ENCODE results near the gene MTTP. TPM values are rescaled to one million over a fixed set of nuclear protein-coding genes. Genes with fewer than 3 reads are reported as not detected.

Gene MTTP
- total RNA-seq, 6 experiments from 2014 or later: 91.6 to 134 (median 112) TPM

DNA sequence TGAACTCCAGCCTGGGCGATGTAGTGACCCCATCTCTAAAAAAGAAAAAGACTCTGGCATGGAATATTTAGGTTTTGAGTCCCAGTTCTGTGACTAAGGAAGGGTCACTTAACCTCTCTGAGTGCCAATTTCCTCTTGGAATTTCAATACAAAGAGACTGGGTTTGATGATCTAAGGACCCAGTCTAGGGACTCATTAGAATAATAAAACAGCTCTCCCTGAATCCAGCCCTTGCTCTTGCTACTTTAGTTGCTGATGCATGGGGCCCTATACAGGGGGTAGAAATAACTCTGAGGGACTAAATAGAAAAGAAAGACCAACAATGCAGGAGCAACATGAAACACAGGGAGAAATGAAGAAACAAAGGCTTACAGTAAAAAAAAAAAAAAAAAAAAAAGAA lies 70.4 kb downstream of the MTTP start:
- no peak overlapping the region for H3K4me3 ChIP-seq
- TF ChIP-seq, protein P1, sequence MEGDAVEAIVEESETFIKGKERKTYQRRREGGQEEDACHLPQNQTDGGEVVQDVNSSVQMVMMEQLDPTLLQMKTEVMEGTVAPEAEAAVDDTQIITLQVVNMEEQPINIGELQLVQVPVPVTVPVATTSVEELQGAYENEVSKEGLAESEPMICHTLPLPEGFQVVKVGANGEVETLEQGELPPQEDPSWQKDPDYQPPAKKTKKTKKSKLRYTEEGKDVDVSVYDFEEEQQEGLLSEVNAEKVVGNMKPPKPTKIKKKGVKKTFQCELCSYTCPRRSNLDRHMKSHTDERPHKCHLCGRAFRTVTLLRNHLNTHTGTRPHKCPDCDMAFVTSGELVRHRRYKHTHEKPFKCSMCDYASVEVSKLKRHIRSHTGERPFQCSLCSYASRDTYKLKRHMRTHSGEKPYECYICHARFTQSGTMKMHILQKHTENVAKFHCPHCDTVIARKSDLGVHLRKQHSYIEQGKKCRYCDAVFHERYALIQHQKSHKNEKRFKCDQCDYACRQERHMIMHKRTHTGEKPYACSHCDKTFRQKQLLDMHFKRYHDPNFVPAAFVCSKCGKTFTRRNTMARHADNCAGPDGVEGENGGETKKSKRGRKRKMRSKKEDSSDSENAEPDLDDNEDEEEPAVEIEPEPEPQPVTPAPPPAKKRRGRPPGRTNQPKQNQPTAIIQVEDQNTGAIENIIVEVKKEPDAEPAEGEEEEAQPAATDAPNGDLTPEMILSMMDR (IDR thresholded peaks at IDR 0.05): no peak
- TF ChIP-seq POLR2A (IDR thresholded peaks at IDR 0.05): no peak
- no peaks in the 10 kb centered on the region for H3K27me3 ChIP-seq
- DNase-seq (no peak), ATAC-seq (no peak)
- intact Hi-C loops (cut with DNase I): no loop called here
- WGBS (ENCODE audit: insufficient coverage, low coverage, low lambda C conversion rate, missing lambda C conversion rate): 75% methylated on average over 1 of the region's 1 CpG
- no peaks in the 10 kb centered on the region for H3K9me3 ChIP-seq
- H3K36me3 ChIP-seq: no peaks in the 10 kb centered on the region
- H3K4me1 ChIP-seq: peaks cover 0 to 23% (median 0%) of the 10 kb centered on the region in 4 donors
- no peak overlapping the region for H3K27ac ChIP-seq

DNA sequence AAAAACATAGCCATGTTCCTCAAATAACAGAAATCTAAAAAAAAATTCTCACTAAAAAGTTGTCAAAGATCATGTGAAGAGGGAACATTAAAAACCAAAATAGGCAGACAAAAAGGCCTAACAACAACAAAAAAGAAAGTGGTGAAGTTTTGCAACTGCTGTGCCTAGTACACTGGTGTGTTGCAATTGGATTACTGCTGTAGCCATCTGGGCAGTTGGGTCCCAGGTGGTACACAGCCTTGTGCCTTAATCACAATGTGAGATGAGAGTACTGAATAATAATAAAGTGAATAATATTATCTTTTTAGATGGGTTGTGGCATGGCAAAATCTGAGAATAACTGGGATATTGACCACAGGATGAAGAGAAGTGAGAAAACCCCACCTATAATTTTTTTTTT lies 71.0 kb downstream of the MTTP start:
- intact Hi-C loops (cut with DNase I): no loop called here
- H3K36me3 ChIP-seq: no peaks in the 10 kb centered on the region
- TF ChIP-seq, protein P1 (IDR thresholded peaks at IDR 0.05): no peak
- TF ChIP-seq POLR2A (IDR thresholded peaks at IDR 0.05): no peak
- ATAC-seq: no peak
- peaks cover 0 to 23% (median 0%) of the 10 kb centered on the region in 4 donors for H3K4me1 ChIP-seq
- no peaks in the 10 kb centered on the region for H3K27me3 ChIP-seq
- no peak overlapping the region for H3K27ac ChIP-seq
- DNase-seq: no peak
- H3K9me3 ChIP-seq: no peaks in the 10 kb centered on the region
- H3K4me3 ChIP-seq: no peak overlapping the region

DNA sequence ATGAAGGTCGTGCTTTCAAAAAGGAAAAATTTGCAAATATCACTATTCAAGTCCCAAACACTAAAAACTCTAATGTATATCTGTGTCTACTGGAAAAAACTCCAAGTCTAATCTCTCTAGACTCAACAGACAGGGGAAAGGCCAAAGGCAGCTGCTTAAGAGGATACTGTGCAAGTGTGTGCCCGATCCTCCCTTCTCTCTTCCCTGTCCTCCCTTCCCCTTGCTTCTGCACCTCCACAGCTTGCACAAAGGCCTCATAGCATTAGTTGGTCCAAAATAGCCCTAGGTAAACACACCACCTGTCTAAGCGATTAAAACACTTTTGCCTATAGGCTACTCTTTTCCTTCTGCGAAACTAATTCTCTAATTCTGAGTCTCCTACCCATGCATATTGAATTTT lies 72.4 kb downstream of the MTTP start:
- no peak for DNase-seq
- Histone ChIP-seq H3K4me3 (no peak overlapping the region), H3K36me3 (no peaks in the 10 kb centered on the region), H3K27ac (no peak overlapping the region), H3K9me3 (no peaks in the 10 kb centered on the region), H3K4me1 (peaks cover 0 to 23% (median 0%) of the 10 kb centered on the region in 4 donors), H3K27me3 (no peaks in the 10 kb centered on the region)
- ATAC-seq: no peak
- 78% methylated on average over 4 of the region's 4 CpGs for WGBS (ENCODE audit: insufficient coverage, low coverage, low lambda C conversion rate, missing lambda C conversion rate)
- TF ChIP-seq, protein P1 (IDR thresholded peaks at IDR 0.05): no peak
- TF ChIP-seq POLR2A (IDR thresholded peaks at IDR 0.05): no peak
- intact Hi-C loops (cut with DNase I): no loop called here

DNA sequence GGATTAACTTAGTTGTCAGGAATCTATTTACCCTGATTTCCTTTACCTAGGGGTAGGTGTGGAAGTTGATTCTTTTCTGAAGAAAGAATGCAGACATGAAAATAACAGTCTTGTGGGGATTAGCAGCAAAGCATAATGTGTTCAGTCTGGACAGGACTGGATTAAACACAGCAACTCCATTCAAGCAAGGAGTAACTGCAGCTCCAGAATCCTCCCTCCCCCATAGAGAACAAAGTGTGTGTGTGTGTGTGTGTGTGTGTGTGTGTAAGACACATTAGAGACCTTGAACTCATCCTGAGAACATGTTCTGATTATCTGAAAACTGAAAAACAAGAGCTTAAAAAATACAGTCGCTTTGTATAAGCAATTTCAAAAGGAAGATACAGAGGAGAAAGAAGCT lies 73.7 kb downstream of the MTTP start:
- peaks cover 0 to 15% (median 0%) of the 10 kb centered on the region in 4 donors for H3K4me1 ChIP-seq
- 64% methylated on average over 1 of the region's 1 CpG for WGBS (ENCODE audit: insufficient coverage, low coverage, low lambda C conversion rate, missing lambda C conversion rate)
- DNase-seq (no peak), ATAC-seq (no peak)
- TF ChIP-seq, protein P1 (IDR thresholded peaks at IDR 0.05): no peak
- no peak for TF ChIP-seq POLR2A (IDR thresholded peaks at IDR 0.05)
- H3K4me3 ChIP-seq: no peak overlapping the region
- no peaks in the 10 kb centered on the region for H3K36me3 ChIP-seq
- no peaks in the 10 kb centered on the region for H3K27me3 ChIP-seq
- intact Hi-C loops (cut with DNase I): no loop called here
- H3K27ac ChIP-seq: no peak overlapping the region
- H3K9me3 ChIP-seq: no peaks in the 10 kb centered on the region

DNA sequence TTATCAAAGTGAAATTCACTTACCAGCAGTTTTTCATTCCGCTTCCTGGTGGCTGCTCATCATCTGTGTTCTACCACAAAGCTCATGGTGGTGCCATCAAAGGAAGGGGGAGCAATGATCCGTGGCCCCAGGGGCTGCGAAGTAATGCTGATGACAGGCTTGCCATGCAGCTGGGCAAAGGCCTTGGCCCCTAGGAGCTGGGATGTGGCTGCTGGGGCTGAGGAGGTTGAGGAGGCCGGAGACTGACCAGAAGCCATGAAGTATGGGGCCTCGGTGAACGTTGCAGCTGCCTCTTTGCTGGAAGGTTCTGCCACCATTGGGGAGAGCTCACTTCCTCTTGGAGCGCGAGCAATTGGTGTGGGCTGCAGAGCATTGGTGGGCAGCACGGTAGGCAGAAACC lies 74.6 kb downstream of the MTTP start:
- Histone ChIP-seq H3K27ac (no peak overlapping the region), H3K36me3 (no peaks in the 10 kb centered on the region), H3K4me3 (no peak overlapping the region), H3K4me1 (peaks cover 0 to 10% (median 0%) of the 10 kb centered on the region in 4 donors), H3K9me3 (no peaks in the 10 kb centered on the region), H3K27me3 (no peaks in the 10 kb centered on the region)
- TF ChIP-seq POLR2A (IDR thresholded peaks at IDR 0.05): no peak
- TF ChIP-seq, protein P1 (IDR thresholded peaks at IDR 0.05): no peak
- 95% methylated on average over 3 of the region's 9 CpGs for WGBS (ENCODE audit: insufficient coverage, low coverage, low lambda C conversion rate, missing lambda C conversion rate)
- DNase-seq (no peak), ATAC-seq (no peak)
- intact Hi-C loops (cut with DNase I): no loop called here
